SKM-1 (cell line): Measurements from ENCODE around the gene ARHGEF37.

Experiments used
- DNase-seq: peaks from one replicate; lab custom pipeline; 2025; ENCODE audit not compliant: unreplicated experiment; lab: John Stamatoyannopoulos, UW

The ARHGEF37 gene

GRCh38 chr5:149599375-149599774 is 18.1 kb downstream of the ARHGEF37 start:
- DNase-seq = no peak

- DNase-seq = no peak
These were observed 19.6 kb downstream of the ARHGEF37 start for GRCh38 chr5:149600932-149601331.

- no peak for DNase-seq
These were observed 21.9 kb downstream of the ARHGEF37 start for GRCh38 chr5:149603210-149603609.

- no peak for DNase-seq
These were observed 22.6 kb downstream of the ARHGEF37 start for GRCh38 chr5:149603920-149604319.

GRCh38 chr5:149604321-149604720 is 23.0 kb downstream of the ARHGEF37 start:
- DNase-seq = no peak

GRCh38 chr5:149605354-149605997 is 24.2 kb downstream of the ARHGEF37 start:
- DNase-seq = no peak

GRCh38 chr5:149605998-149606724 is 24.9 kb downstream of the ARHGEF37 start:
- no peak for DNase-seq

GRCh38 chr5:149608936-149609545 is 27.7 kb downstream of the ARHGEF37 start:
- no peak for DNase-seq

GRCh38 chr5:149609640-149610219 is 28.4 kb downstream of the ARHGEF37 start:
- no peak for DNase-seq

- no peak for DNase-seq
These were observed 29.4 kb downstream of the ARHGEF37 start for GRCh38 chr5:149610589-149611255.

GRCh38 chr5:149611326-149611725 is 30.0 kb downstream of the ARHGEF37 start:
- no peak for DNase-seq

GRCh38 chr5:149614034-149614907 is 33.0 kb downstream of the ARHGEF37 start:
- DNase-seq = no peak

- no peak for DNase-seq
These were observed 34.7 kb downstream of the ARHGEF37 start for GRCh38 chr5:149615976-149616375.

- no peak for DNase-seq
These were observed 35.5 kb downstream of the ARHGEF37 start for GRCh38 chr5:149616727-149617285.

- no peak for DNase-seq
These were observed 36.5 kb downstream of the ARHGEF37 start for GRCh38 chr5:149617760-149618306.

- DNase-seq = peak; percentile 47
These were observed 37.4 kb downstream of the ARHGEF37 start for GRCh38 chr5:149618581-149619248.

GRCh38 chr5:149621415-149622098 is 40.3 kb downstream of the ARHGEF37 start:
- no peak for DNase-seq

- no peak for DNase-seq
These were observed 41.2 kb downstream of the ARHGEF37 start for GRCh38 chr5:149622466-149622865.

- no peak for DNase-seq
These were observed 42.2 kb downstream of the ARHGEF37 start for GRCh38 chr5:149623473-149623872.
